ENCODE measurements around the gene COL26A1. TPM values are rescaled to one million over a fixed set of nuclear protein-coding genes. Genes with fewer than 3 reads are reported as not detected.
"Not testable (repeated sequence)": the region's sequence is repeated elsewhere in the genome, so short reads cannot be mapped to it uniquely, and the experiment has no call there.

COL26A1 gene
- total RNA-seq, 2 experiments from 2014 or later = not detected

DNA sequence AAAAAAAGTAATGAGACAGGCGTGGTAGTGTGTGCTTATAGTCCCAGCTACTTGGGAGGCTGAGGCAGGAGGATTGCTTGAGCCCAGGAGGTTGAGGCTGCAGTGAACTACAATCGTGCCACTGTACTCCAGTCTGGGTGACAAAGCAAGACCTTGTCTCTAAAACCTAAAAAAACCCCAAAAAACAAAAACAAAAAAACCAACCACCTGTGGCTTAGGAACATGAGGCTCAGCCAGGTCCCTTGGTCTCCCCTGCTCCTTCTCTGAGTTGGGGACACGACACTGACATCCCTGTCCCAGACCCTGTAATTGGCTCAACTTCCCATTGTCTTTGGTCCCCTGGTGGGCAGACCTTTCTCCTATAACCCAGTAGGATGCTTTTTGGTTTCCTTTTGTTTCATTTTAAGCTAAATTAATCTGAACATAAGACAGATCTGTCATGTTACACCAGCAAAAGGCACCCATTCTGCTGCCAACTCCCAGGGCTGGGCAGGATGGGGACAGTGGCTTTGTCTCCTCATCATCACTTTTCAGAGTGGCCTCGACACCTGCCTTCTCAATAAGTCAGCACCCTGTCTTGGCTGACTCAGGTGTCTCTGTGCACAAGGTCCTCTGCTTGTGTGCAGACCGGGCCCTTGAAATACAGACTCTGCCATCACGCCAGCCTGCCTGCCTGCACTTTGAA is 192.1 kb downstream of the COL26A1 start:
- H3K4me1 Mint-ChIP-seq = no peaks in the 10 kb centered on the region
- H3K27me3 Mint-ChIP-seq = no peaks in the 10 kb centered on the region
- POLR2A ChIA-PET = no interaction called here
- no peak for DNase-seq
- H3K36me3 Mint-ChIP-seq (ENCODE audit: low read depth) = no peaks in the 10 kb centered on the region
- no peaks in the 10 kb centered on the region for H3K9me3 Mint-ChIP-seq
- H3K4me3 Mint-ChIP-seq = no peak overlapping the region
- CTCF ChIA-PET = interaction anchor here (1.5 kb wide), 1 partner anchor 11 kb away, joined by 3 read pairs; no protein-coding TSS in a partner anchor
- no peak overlapping the region for H3K27ac Mint-ChIP-seq

DNA sequence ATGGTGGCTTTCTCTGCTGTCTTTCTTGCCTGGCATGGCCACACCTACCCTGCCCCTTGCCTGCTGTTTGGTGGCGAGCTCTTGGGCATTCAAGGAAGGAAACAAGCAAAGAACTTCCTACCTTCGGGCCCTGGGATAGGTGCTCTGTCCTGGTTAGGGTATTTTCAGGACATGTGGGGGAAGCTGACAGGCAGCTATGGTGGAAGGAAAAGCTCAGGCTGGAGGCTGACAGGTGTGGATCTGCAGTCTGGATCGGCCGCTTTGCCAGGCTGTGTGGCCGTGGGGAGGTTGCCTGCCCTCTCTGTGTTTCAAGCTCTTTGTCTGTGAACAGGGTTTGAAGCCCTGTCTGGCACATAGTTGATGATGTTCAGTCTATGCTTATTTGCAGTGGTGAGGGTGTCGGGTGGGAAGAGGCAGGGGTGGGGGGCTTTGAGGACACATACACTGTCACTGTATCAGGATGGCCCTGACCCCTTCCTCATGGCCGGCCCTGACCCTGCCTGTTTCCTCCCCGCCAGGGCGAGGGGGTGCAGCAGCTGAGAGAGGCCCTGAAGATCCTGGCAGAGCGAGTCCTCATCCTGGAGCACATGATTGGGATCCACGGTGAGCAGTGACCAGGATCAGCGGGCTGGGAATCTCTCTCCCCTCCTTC is 192.7 kb downstream of the COL26A1 start:
- Mint-ChIP-seq H3K36me3 (ENCODE audit: low read depth) (no peaks in the 10 kb centered on the region), H3K27me3 (no peaks in the 10 kb centered on the region), H3K4me3 (no peak overlapping the region), H3K4me1 (no peaks in the 10 kb centered on the region), H3K27ac (no peak overlapping the region), H3K9me3 (no peaks in the 10 kb centered on the region)
- ChIA-PET CTCF (interaction anchor here (1.5 kb wide), 1 partner anchor 12 kb away, joined by 3 read pairs; no protein-coding TSS in a partner anchor), POLR2A (no interaction called here)
- no peak for DNase-seq

DNA sequence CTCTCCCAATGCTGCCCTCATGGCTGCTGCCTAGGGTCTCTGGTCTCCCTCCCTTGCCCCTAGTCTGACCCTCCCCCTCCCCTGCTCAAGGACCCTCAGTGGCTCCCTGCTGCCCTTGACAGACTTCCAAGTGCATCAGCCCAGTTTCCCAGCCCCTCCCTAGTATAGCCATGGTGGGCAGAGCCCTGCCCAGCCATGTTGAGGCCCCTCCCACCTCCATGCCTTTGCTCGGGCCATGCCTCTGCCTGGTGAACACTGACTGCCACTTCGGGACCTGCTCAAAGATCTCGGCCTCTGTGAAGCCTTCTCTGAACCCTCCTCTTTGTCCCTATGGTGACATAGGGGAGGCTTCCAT is 193.2 kb downstream of the COL26A1 start:
- H3K4me1 Mint-ChIP-seq = no peaks in the 10 kb centered on the region
- no peak overlapping the region for H3K4me3 Mint-ChIP-seq
- no peaks in the 10 kb centered on the region for H3K27me3 Mint-ChIP-seq
- H3K36me3 Mint-ChIP-seq (ENCODE audit: low read depth) = no peaks in the 10 kb centered on the region
- DNase-seq = no peak
- H3K27ac Mint-ChIP-seq = no peak overlapping the region
- ChIA-PET CTCF (interaction anchor here (1.5 kb wide), 1 partner anchor 12 kb away, joined by 3 read pairs; no protein-coding TSS in a partner anchor), POLR2A (no interaction called here)
- H3K9me3 Mint-ChIP-seq = no peaks in the 10 kb centered on the region

DNA sequence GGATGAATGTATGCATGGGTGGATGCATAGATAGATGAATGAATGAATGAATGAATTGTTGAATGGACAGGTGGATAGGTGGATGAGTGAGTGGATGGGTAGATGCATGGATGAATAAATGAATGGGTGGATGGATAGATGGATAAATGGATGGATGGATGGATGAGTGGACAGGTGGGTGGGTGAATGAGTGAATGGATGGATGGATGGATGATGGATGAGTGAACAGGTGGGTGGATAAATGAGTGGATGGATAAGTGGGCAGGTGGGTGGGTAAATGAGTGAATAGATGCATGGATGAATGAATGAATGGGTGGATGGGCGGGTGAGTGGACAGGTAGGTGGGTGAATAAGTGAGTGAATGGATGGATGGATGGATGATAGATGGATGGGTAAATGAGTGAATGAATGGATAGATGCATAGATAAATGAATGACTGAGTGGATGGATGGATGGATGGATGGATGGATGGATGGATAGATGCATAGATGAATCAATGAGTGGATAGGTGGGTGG is 193.8 kb downstream of the COL26A1 start:
- ChIA-PET POLR2A (no interaction called here), CTCF (no interaction called here)
- Mint-ChIP-seq H3K4me3 (no peak overlapping the region), H3K27ac (no peak overlapping the region), H3K27me3 (no peaks in the 10 kb centered on the region), H3K9me3 (no peaks in the 10 kb centered on the region), H3K4me1 (no peaks in the 10 kb centered on the region), H3K36me3 (ENCODE audit: low read depth) (no peaks in the 10 kb centered on the region)
- DNase-seq = no peak

DNA sequence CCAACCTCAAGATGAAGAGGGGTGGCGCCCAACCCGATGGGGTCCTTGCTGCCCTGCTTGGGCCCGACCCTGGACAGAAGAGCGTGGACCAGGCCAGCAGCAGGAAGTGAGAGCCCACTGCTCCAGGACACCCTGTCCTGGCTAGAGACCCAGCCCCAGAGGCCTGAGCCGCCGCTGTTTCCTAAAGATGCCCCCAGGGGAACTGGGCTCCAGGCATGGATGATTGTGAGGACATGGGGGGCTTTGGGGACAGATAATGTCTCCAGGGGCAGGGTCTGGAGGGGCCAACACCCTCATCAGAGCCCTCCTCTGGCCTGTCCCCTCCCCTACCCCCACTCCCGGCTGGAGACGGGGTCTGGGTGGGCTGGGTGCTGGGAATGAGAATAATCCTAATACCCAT is 194.7 kb downstream of the COL26A1 start:
- Mint-ChIP-seq H3K36me3 (ENCODE audit: low read depth) (no peaks in the 10 kb centered on the region), H3K4me1 (no peaks in the 10 kb centered on the region), H3K9me3 (no peaks in the 10 kb centered on the region), H3K27me3 (no peaks in the 10 kb centered on the region), H3K4me3 (no peak overlapping the region), H3K27ac (no peak overlapping the region)
- CTCF ChIA-PET = no interaction called here
- no peak for DNase-seq
- POLR2A ChIA-PET = no interaction called here

DNA sequence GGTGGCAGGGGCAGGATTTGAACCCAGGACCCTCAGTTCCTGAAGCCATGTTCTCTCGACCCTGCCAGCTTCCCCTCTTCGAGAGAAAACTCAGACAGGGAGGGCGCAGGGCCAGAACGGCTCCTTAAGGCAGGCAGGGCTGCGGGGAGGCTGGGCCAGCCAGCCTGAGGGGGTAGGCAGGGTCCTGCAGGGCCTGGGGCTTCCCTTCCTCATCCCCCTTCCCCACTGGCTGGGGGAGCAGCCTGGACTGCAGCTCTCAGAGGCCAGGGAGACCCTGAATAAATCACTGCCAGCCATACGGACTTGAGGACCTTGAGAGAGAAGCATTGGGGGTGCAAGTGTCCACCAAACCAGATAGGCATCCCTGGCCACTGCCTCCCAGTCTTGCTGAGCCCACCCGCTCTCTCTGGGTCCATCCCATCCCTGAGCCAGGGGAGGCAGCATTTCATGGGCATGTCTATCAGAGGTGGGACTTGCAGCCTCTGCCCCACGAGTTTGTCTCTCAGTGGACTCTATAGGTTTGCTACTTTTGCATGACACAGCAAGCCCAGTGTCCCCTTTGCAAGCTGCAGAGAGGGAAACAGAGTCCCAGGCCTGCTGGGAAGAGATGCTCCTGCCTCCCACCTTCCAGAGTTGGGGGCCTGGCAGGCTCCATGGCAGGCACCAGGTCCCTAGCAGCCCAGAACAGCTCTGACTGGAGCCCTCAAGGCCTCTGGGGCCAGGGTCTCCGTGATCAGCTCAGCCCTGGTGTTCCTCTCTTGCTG is 195.5 kb downstream of the COL26A1 start:
- no peak overlapping the region for H3K4me3 Mint-ChIP-seq
- POLR2A ChIA-PET = no interaction called here
- no peak overlapping the region for H3K27ac Mint-ChIP-seq
- no peaks in the 10 kb centered on the region for H3K9me3 Mint-ChIP-seq
- CTCF ChIA-PET = no interaction called here
- no peaks in the 10 kb centered on the region for H3K4me1 Mint-ChIP-seq
- H3K36me3 Mint-ChIP-seq (ENCODE audit: low read depth) = no peaks in the 10 kb centered on the region
- no peaks in the 10 kb centered on the region for H3K27me3 Mint-ChIP-seq
- no peak for DNase-seq

DNA sequence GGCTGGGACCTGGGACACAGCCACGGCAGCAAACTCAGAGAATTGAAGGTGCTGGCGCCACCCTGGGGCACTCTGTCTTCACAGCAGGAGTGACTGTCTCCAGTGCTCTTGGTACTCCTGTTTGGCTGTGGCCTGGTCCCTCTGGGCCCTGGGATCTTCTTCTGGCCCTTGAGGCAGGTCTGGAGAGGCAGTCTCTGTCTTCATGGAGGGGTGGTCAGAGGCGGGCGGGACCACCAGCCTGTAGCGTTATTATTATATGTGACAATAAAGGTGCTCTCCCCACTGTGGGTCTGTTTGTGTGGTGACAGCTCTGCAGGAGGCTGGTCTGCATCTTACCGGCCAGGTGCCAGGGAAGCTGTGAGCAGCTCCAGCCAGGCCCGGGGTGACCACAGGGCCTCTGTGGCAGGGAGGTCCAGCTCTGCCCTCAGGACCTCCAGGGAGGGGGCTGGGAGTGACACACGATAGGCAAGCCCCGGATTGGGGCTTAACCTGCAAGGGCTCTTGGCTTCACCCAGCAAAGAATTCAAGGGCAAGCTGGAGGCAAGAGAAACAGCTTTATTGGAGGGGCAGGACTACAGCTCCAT is 196.2 kb downstream of the COL26A1 start:
- POLR2A ChIA-PET = no interaction called here
- Mint-ChIP-seq H3K9me3 (no peaks in the 10 kb centered on the region), H3K27ac (no peak overlapping the region), H3K27me3 (no peaks in the 10 kb centered on the region), H3K36me3 (ENCODE audit: low read depth) (no peaks in the 10 kb centered on the region), H3K4me3 (no peak overlapping the region), H3K4me1 (peaks cover under 1% of the 10 kb centered on the region)
- no peak for DNase-seq
- CTCF ChIA-PET = no interaction called here

DNA sequence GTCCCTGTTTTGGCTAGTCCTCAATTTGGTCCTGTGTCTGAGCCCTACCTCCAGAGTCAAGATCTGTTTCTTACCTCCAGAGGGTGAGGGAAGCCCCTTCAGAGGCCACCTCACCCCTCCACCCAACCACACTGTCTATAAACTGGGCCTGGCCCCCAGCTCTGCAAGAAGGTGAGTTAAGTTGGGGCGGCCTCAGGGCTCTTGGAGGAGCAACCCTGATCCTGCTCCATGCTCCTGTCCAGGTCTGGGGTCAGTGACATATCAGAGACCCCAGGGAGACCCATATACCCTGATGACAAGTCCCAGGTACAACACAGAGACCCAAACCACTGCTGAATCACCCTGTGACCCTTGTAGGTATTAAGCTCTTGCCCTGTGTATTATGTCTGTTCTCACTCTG is 196.9 kb downstream of the COL26A1 start:
- no peaks in the 10 kb centered on the region for H3K9me3 Mint-ChIP-seq
- no peak overlapping the region for H3K4me3 Mint-ChIP-seq
- no peak for DNase-seq
- H3K27me3 Mint-ChIP-seq = no peaks in the 10 kb centered on the region
- ChIA-PET CTCF (no interaction called here), POLR2A (no interaction called here)
- peaks cover 5% of the 10 kb centered on the region for H3K4me1 Mint-ChIP-seq
- no peak overlapping the region for H3K27ac Mint-ChIP-seq
- H3K36me3 Mint-ChIP-seq (ENCODE audit: low read depth) = no peaks in the 10 kb centered on the region

DNA sequence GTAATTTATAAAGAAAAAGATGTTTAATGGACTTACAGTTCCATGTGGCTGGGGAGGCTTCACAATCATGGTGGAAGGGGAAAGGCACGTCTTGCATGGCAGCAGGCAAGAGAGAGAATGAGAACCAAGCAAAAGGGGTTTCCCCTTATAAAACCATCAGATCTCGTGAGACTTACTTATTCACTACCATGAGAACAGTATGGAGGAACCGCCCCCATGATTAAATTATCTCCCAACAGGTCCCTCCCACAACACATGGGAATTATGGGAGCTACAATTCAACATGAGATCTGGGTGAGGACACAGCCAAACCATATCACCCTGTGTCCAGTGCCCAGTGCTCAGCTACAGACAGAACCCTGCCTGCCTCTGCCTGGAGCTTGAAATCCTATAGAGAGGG is 197.3 kb downstream of the COL26A1 start:
- H3K4me1 Mint-ChIP-seq; H3K27me3 Mint-ChIP-seq; POLR2A ChIA-PET; CTCF ChIA-PET; H3K4me3 Mint-ChIP-seq; H3K27ac Mint-ChIP-seq; H3K36me3 Mint-ChIP-seq (ENCODE audit: low read depth); H3K9me3 Mint-ChIP-seq; DNase-seq: not testable (repeated sequence)

DNA sequence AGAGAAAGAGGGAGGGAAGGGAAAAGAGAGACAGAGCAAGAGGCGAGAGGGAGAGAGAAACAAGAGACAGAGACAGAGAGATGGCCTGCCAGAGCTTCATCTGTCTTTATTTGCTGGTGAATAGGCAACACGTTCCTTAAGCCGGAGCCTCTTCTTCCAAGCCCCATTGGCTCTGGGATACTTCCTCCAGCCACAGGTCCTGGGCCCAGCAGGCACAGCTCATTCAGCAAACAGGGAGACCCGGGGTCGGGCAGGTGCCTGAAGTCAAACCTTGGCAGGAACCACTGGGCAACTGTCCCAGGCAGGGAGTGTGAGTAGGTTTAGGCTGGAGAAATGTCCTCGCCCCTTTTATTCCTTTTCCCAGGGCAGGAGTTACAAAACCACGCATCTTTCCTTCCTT is 198.2 kb downstream of the COL26A1 start:
- Mint-ChIP-seq H3K27ac (no peak overlapping the region), H3K36me3 (ENCODE audit: low read depth) (no peaks in the 10 kb centered on the region), H3K4me3 (no peak overlapping the region), H3K4me1 (peaks cover 5% of the 10 kb centered on the region), H3K9me3 (no peaks in the 10 kb centered on the region), H3K27me3 (no peaks in the 10 kb centered on the region)
- POLR2A ChIA-PET = no interaction called here
- no peak for DNase-seq
- CTCF ChIA-PET = no interaction called here

DNA sequence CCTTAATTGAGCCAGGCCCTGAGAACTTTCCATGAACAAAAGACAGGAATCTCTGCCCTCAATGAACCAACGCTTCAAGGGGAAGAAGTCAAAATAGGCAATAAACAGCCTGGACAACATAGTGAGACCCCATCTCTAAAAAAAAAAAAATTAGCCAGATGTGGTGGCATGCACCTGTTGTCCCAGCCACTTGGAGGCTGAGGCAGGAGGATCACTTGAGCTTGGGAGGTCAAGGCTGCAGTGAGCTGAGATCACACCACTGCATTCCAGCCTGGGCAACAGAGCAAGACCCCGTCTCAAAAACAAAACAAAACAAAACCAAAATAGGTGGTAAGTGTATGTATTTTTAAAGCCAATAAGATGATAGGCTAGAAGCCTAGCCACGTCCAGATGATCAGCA is 198.6 kb downstream of the COL26A1 start:
- H3K9me3 Mint-ChIP-seq; CTCF ChIA-PET; H3K36me3 Mint-ChIP-seq (ENCODE audit: low read depth); H3K4me1 Mint-ChIP-seq; H3K27me3 Mint-ChIP-seq; DNase-seq; H3K4me3 Mint-ChIP-seq; H3K27ac Mint-ChIP-seq; POLR2A ChIA-PET: not testable (repeated sequence)

DNA sequence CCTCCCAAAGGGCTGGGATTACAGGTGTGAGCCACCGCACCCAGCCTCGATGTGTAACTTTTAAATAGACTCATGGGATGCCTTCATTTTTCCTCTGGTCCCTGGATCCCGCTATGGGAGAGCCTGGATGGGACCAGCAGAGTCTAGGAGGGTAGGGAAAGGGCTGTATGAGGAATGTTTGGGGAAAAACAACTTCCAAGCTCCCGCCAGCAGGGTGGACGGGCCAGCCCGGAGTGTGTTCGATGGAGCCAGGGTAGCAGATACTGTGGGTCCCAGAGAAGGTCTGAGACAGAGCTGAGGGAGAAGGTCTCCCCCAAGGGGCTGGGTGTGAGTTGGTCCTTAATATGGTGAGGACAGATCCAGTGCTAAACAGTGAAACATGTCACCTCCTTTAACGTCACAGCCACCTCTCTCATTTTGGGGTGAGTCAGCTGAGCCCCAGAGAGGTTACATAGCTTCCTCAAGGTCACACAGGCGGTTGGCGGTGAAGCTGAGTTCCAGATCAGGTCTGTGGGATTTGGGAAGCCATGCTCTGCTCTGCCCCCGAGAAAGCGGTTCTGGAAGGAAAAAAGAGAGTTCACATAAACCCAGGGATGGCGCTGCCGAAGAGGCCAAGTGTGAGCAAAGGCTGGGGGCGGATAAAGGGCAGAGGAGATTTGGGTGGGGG is 200.0 kb downstream of the COL26A1 start:
- no peak for DNase-seq
- POLR2A ChIA-PET = no interaction called here
- H3K4me3 Mint-ChIP-seq = no peak overlapping the region
- peaks cover 5% of the 10 kb centered on the region for H3K4me1 Mint-ChIP-seq
- H3K36me3 Mint-ChIP-seq (ENCODE audit: low read depth) = no peaks in the 10 kb centered on the region
- CTCF ChIA-PET = interaction anchor here (1.0 kb wide), 1 partner anchor 8 kb away, joined by 3 read pairs; no protein-coding TSS in a partner anchor
- H3K27me3 Mint-ChIP-seq = no peaks in the 10 kb centered on the region
- no peak overlapping the region for H3K27ac Mint-ChIP-seq
- no peaks in the 10 kb centered on the region for H3K9me3 Mint-ChIP-seq

Data from activated CD4-positive, alpha-beta memory T cell treated with anti-CD3 and anti-CD28 coated beads, Interleukin-2, amount 10 ng/mL, durations not matched to agents 7 days and 5 days (primary cell).